NCI-H2227 (cell line): ENCODE measurements around the gene CCNG1.

Source experiments
- DNase-seq: peaks from one replicate; lab custom pipeline; 2025; ENCODE audit not compliant: unreplicated experiment; lab: John Stamatoyannopoulos, UW

CCNG1 gene

DNA sequence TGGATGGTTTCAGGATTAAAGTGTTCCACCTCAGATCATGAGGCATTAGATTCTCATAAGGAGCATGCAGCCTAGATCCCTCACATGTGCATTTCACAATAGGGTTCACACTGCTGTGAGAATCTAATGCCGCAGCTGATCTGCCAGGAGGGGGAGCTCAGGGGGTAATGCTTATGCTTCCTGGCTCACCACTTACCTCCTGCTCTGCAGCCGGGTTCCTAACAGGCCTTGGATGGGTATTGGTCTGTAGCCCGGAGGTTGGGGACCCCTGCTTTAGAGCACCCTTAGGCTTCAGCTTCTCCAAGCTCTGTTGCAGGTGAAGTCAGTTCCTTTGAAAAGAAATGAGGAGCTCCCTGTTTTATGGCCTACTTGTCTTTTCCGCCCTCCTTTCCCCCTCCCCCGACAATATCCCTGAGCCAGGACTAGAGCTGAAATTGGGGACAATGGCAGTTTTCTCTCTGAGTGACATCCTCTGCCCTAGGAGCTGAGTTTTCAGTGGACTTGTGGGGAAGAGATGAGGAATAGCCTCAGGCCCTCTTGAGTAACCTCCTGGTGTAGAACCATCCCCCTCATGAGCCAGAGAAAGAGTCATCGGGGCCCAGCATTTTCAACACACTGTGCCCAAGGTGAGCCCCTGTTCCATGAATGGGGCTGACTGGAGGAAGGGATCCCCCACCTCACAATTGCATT lies 51.8 kb downstream of the CCNG1 start:
- no peak for DNase-seq

DNA sequence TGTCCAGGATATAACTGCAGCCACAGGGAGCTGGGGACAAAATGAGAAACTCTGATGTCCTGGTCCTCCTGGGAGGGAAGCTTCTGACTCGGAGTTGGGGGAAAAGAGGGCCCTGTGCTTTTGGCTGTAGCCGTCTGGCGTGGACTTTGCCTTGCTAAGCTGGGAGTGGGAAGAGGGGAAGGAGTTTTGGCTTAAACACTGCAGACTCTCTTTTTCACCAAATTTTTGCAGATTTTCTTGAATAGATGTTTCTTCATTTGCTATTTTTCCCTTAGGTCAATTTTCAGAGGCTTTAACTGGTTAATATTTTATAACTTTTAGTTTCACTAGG lies 52.3 kb downstream of the CCNG1 start:
- no peak for DNase-seq
